Neural progenitor cell (in vitro differentiated cells): Measurements from ENCODE around the gene CHCHD6. TPM values are rescaled to one million over a fixed set of nuclear protein-coding genes. Genes with fewer than 3 reads are reported as not detected.

Source experiments
- DNase-seq: peaks from one replicate; pipeline ENCODE4 v3.0.0-alpha.2; 2016; ENCODE audit warnings: low spot score
- H2AFZ ChIP-seq: fragments of 200-600 bp; sonication (generic); replicated peaks from 2 replicates; pipeline ENCODE4 v1.6.1; 2016; ENCODE audit warnings: antibody characterized with exemption
- H3F3A ChIP-seq: fragments of 200-600 bp; sonication (generic); 2 replicates; pipeline ENCODE4 v1.6.1; 2016; ENCODE audit warnings: antibody characterized with exemption, low read depth
- H3K27ac ChIP-seq: fragments of 200-600 bp; sonication (generic); 2 replicates; pipeline ENCODE4 v1.5.1; 2016; ENCODE audit warnings: mild to moderate bottlenecking
- H3K27me3 ChIP-seq: fragments of 200-600 bp; sonication (generic); 2 replicates; pipeline ENCODE4 v1.6.1; 2016; ENCODE audit warnings: mild to moderate bottlenecking, moderate library complexity
- H3K36me3 ChIP-seq: fragments of 200-600 bp; sonication (generic); 2 replicates; pipeline ENCODE4 v1.5.1; 2016
- H3K4me1 ChIP-seq: fragments of 200-600 bp; sonication (generic); 2 replicates; pipeline ENCODE4 v1.6.1; 2016; ENCODE audit warnings: mixed run types
- H3K4me2 ChIP-seq: fragments of 200-600 bp; sonication (generic); 2 replicates; pipeline ENCODE4 v1.6.1; 2016
- H3K4me3 ChIP-seq: fragments of 200-600 bp; sonication (generic); 2 replicates; pipeline ENCODE4 v1.5.1; 2016
- H3K79me2 ChIP-seq: fragments of 200-600 bp; sonication (generic); 2 replicates; pipeline ENCODE4 v1.6.1; 2016; ENCODE audit warnings: low read depth
- H3K9ac ChIP-seq: fragments of 200-600 bp; sonication (generic); 2 replicates; pipeline ENCODE4 v1.6.1; 2016
- H3K9me3 ChIP-seq: fragments of 200-600 bp; sonication (generic); 2 replicates; pipeline ENCODE4 v1.5.1; 2016; ENCODE audit warnings: low read depth
- H4K20me1 ChIP-seq: fragments of 200-600 bp; sonication (generic); 2 replicates; pipeline ENCODE4 v1.6.1; 2016; ENCODE audit warnings: low read depth
- H3K27ac Mint-ChIP-seq: 3 replicates; pipeline ENCODE4 v1.8.0; 2021; ENCODE audit warnings: mixed read lengths
- H3K27me3 Mint-ChIP-seq: 2 replicates; pipeline ENCODE4 v1.8.0; 2022; ENCODE audit warnings: low read depth, mild to moderate bottlenecking, inconsistent platforms, moderate library complexity, mixed read lengths; ENCODE audit not compliant: insufficient read depth
- H3K36me3 Mint-ChIP-seq: 3 replicates; pipeline ENCODE4 v1.8.0; 2021; ENCODE audit warnings: mixed read lengths
- H3K4me1 Mint-ChIP-seq: 3 replicates; pipeline ENCODE4 v1.8.0; 2021; ENCODE audit warnings: mixed read lengths
- H3K4me3 Mint-ChIP-seq: 3 replicates; pipeline ENCODE4 v1.8.0; 2021; ENCODE audit warnings: mild to moderate bottlenecking, moderate library complexity, mixed read lengths
- H3K9me3 Mint-ChIP-seq: 3 replicates; pipeline ENCODE4 v1.8.0; 2020; ENCODE audit warnings: mixed read lengths
- EZH2 ChIP-seq: fragments of 200-600 bp; sonication (generic); IDR thresholded peaks from 2 replicates; pipeline ENCODE4 v1.6.1; 2017; ENCODE audit warnings: antibody characterized with exemption, mild to moderate bottlenecking, moderate library complexity
- EZH2phosphoT487 ChIP-seq: fragments of 200-600 bp; sonication (generic); IDR thresholded peaks from 2 replicates; pipeline ENCODE4 v1.6.1; 2017; ENCODE audit warnings: antibody characterized with exemption
- total RNA-seq: library from RNA; depleted of rRNA; stranded (reverse); fragments of >200 nt; gene quantifications from 2 replicates; pipeline ENCODE4 v1.2.3, GENCODE V29; 2015; ENCODE audit warnings: low replicate concordance
- TF ChIP-seq, protein P1 (sequence below): fragments of 200-600 bp; sonication (generic); IDR thresholded peaks from 2 replicates; pipeline ENCODE4 v1.5.1; 2017; ENCODE audit warnings: antibody characterized with exemption, mild to moderate bottlenecking

Gene CHCHD6
- total RNA-seq, 1 donor from 2014 or later, result 35.7 TPM

DNA sequence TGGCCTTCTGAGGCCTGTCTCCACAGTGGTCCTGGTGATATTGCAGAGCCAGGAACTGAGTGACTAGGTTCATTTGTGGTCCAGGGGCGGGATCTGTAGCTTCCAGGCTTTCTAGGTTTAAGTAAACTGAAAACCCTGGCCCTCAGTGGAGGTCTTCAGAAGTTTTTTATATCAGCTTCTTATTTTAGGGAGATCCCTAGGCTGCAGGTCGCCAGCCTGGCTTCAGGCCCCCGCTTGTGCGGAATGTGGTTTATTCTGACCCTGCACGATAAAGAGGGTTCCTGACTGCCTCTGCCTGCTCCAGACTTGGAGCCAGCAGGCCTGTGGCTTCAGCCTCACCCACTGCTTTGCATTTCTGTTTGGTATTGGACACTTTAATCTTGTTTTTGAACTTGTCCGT, 145.0 kb downstream of the CHCHD6 start:
- no peaks in the 10 kb centered on the region for H3K9me3 Mint-ChIP-seq
- Histone ChIP-seq H3K79me2 (no peaks in the 10 kb centered on the region), H4K20me1 (no peaks in the 10 kb centered on the region), H3K27ac (no peak overlapping the region), H3K4me3 (no peak overlapping the region), H3K9ac (no peak overlapping the region), H3K27me3 (no peaks in the 10 kb centered on the region), H3K4me1 (peaks cover 52% of the 10 kb centered on the region), H3K9me3 (no peaks in the 10 kb centered on the region), H3K4me2 (no peak overlapping the region), H2AFZ (no peak overlapping the region), H3K36me3 (no peaks in the 10 kb centered on the region), H3F3A (peaks cover 37% of the 10 kb centered on the region)
- H3K27me3 Mint-ChIP-seq, result no peaks in the 10 kb centered on the region
- no peak for DNase-seq
- TF ChIP-seq, protein P1, sequence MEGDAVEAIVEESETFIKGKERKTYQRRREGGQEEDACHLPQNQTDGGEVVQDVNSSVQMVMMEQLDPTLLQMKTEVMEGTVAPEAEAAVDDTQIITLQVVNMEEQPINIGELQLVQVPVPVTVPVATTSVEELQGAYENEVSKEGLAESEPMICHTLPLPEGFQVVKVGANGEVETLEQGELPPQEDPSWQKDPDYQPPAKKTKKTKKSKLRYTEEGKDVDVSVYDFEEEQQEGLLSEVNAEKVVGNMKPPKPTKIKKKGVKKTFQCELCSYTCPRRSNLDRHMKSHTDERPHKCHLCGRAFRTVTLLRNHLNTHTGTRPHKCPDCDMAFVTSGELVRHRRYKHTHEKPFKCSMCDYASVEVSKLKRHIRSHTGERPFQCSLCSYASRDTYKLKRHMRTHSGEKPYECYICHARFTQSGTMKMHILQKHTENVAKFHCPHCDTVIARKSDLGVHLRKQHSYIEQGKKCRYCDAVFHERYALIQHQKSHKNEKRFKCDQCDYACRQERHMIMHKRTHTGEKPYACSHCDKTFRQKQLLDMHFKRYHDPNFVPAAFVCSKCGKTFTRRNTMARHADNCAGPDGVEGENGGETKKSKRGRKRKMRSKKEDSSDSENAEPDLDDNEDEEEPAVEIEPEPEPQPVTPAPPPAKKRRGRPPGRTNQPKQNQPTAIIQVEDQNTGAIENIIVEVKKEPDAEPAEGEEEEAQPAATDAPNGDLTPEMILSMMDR, result no peak
- TF ChIP-seq EZH2 (no peak), EZH2phosphoT487 (no peak)
- no peak overlapping the region for H3K27ac Mint-ChIP-seq
- peaks cover 48% of the 10 kb centered on the region for H3K4me1 Mint-ChIP-seq
- H3K4me3 Mint-ChIP-seq, result no peak overlapping the region
- H3K36me3 Mint-ChIP-seq, result no peaks in the 10 kb centered on the region

GRCh38 chr3:126849768-126850167, 145.7 kb downstream of the CHCHD6 start:
- Histone ChIP-seq H3F3A (peaks cover 37% of the 10 kb centered on the region), H3K36me3 (no peaks in the 10 kb centered on the region), H3K9ac (no peak overlapping the region), H2AFZ (no peak overlapping the region), H3K9me3 (no peaks in the 10 kb centered on the region), H3K4me3 (no peak overlapping the region), H3K27me3 (no peaks in the 10 kb centered on the region), H4K20me1 (no peaks in the 10 kb centered on the region), H3K4me2 (peak overlapping the region; percentile 51), H3K4me1 (peaks cover 60% of the 10 kb centered on the region), H3K27ac (peak overlapping the region; percentile 97), H3K79me2 (no peaks in the 10 kb centered on the region)
- Mint-ChIP-seq H3K4me1 (peaks cover 56% of the 10 kb centered on the region), H3K9me3 (no peaks in the 10 kb centered on the region), H3K27me3 (no peaks in the 10 kb centered on the region), H3K36me3 (no peaks in the 10 kb centered on the region), H3K27ac (peak overlapping the region; percentile 84), H3K4me3 (no peak overlapping the region)
- TF ChIP-seq, protein P1, result no peak
- no peak for TF ChIP-seq EZH2phosphoT487
- no peak for TF ChIP-seq EZH2
- no peak for DNase-seq

DNA sequence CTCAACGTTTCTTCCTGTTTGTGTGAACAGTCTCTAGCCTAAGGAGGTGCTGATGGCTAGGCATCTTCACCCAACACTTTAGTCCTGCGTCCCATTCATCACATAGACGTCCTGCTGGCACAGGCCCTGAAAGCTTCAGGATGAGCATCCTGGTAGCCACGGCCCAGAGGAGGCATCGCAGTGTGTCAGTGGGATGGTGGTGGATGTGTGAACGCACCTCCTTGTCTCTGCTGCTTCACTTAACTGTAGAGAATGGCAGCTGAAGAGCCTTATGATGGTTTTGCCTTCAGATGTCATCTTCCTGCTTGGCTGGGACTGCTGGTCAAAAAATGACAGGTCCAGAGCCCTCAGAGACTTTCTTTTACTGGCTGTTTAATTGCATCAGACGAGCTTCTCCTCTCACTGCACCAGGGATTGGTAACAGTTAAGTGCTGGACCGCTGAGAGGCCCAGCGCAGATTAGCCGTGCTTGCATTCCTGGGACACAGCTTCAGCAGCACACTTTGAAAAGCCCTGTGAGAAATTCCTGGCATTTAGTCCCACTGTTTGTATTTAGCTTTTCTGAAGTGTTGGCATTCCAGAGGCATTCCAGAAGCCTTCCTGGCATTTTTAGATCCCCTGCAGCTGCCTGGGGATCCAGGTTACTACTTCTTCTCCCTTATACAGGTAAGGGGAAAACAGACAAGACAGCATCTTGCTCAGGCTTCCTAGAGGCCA, 146.5 kb downstream of the CHCHD6 start:
- Mint-ChIP-seq H3K4me1 (peaks cover 62% of the 10 kb centered on the region), H3K9me3 (no peaks in the 10 kb centered on the region), H3K4me3 (no peak overlapping the region), H3K36me3 (no peaks in the 10 kb centered on the region), H3K27me3 (no peaks in the 10 kb centered on the region), H3K27ac (peak overlapping the region; percentile 91)
- H3K9me3 ChIP-seq, result no peaks in the 10 kb centered on the region
- H3K4me2 ChIP-seq, result peak overlapping the region; percentile 64
- no peaks in the 10 kb centered on the region for H3K79me2 ChIP-seq
- peaks cover 58% of the 10 kb centered on the region for H3K4me1 ChIP-seq
- TF ChIP-seq EZH2phosphoT487, result no peak
- H4K20me1 ChIP-seq, result no peaks in the 10 kb centered on the region
- H3K27me3 ChIP-seq, result no peaks in the 10 kb centered on the region
- peaks cover 37% of the 10 kb centered on the region for H3F3A ChIP-seq
- H3K27ac ChIP-seq, result peak overlapping the region; percentile 97
- H3K9ac ChIP-seq, result no peak overlapping the region
- H2AFZ ChIP-seq, result no peak overlapping the region
- H3K4me3 ChIP-seq, result no peak overlapping the region
- peak; percentile 94 for DNase-seq
- H3K36me3 ChIP-seq, result no peaks in the 10 kb centered on the region

- H3K4me1 ChIP-seq, result peaks cover 50% of the 10 kb centered on the region
- TF ChIP-seq, protein P1, result no peak
- TF ChIP-seq EZH2phosphoT487 (no peak), EZH2 (no peak)
- H3K79me2 ChIP-seq, result no peaks in the 10 kb centered on the region
- peak overlapping the region; percentile 97 for H3K27ac ChIP-seq
- Mint-ChIP-seq H3K9me3 (no peaks in the 10 kb centered on the region), H3K27me3 (peaks cover 3% of the 10 kb centered on the region), H3K27ac (no peak overlapping the region), H3K4me1 (peaks cover 57% of the 10 kb centered on the region), H3K4me3 (no peak overlapping the region), H3K36me3 (no peaks in the 10 kb centered on the region)
- H3K27me3 ChIP-seq, result no peaks in the 10 kb centered on the region
- H4K20me1 ChIP-seq, result no peaks in the 10 kb centered on the region
- H3F3A ChIP-seq, result peaks cover 37% of the 10 kb centered on the region
- no peak overlapping the region for H2AFZ ChIP-seq
- H3K4me2 ChIP-seq, result peak overlapping the region; percentile 64
- no peak overlapping the region for H3K9ac ChIP-seq
- DNase-seq, result peak; percentile 5
- no peaks in the 10 kb centered on the region for H3K9me3 ChIP-seq
- no peak overlapping the region for H3K4me3 ChIP-seq
- H3K36me3 ChIP-seq, result no peaks in the 10 kb centered on the region
These were observed 147.3 kb downstream of the CHCHD6 start for GRCh38 chr3:126851382-126851781.
